Measurements from ENCODE around the gene CIAPIN1. TPM values are rescaled to one million over a fixed set of nuclear protein-coding genes. Genes with fewer than 3 reads are reported as not detected.

The CIAPIN1 gene
- total RNA-seq, 1 experiment from 2014 or later, result 68.5 TPM

DNA sequence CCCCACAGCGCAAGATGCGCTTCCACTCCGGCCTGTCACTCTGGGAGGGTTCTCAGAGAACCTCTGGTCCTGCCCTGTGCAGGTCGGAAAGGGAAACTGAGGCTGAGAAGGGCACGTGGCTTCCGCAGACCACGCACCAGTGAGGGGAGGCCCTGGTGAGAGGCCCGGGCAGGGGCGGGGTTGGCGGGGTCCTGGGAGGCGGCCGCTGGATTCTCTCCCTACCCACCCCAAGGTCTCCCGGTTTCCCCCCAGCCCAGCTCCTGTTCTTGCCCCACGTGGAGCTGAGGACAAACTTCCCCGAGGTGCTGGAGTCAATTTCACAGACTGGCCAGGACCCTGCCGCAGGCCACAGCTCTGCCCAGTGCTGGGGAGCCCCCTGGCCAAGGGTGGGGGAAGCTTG lies 31.1 kb downstream of the CIAPIN1 start (continued):
- no peak for TF ChIP-seq SIN3A (IDR thresholded peaks at IDR 0.05; ENCODE audit: low read depth)
- TF ChIP-seq EGR1 (IDR thresholded peaks at IDR 0.05; ENCODE audit: low read depth), result no peak
- TF ChIP-seq, protein P1, sequence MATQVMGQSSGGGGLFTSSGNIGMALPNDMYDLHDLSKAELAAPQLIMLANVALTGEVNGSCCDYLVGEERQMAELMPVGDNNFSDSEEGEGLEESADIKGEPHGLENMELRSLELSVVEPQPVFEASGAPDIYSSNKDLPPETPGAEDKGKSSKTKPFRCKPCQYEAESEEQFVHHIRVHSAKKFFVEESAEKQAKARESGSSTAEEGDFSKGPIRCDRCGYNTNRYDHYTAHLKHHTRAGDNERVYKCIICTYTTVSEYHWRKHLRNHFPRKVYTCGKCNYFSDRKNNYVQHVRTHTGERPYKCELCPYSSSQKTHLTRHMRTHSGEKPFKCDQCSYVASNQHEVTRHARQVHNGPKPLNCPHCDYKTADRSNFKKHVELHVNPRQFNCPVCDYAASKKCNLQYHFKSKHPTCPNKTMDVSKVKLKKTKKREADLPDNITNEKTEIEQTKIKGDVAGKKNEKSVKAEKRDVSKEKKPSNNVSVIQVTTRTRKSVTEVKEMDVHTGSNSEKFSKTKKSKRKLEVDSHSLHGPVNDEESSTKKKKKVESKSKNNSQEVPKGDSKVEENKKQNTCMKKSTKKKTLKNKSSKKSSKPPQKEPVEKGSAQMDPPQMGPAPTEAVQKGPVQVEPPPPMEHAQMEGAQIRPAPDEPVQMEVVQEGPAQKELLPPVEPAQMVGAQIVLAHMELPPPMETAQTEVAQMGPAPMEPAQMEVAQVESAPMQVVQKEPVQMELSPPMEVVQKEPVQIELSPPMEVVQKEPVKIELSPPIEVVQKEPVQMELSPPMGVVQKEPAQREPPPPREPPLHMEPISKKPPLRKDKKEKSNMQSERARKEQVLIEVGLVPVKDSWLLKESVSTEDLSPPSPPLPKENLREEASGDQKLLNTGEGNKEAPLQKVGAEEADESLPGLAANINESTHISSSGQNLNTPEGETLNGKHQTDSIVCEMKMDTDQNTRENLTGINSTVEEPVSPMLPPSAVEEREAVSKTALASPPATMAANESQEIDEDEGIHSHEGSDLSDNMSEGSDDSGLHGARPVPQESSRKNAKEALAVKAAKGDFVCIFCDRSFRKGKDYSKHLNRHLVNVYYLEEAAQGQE (IDR thresholded peaks at IDR 0.05; ENCODE audit: low read depth), result no peak
- no peak for TF ChIP-seq FOSL1 (IDR thresholded peaks at IDR 0.05; ENCODE audit: low read depth)
- TF ChIP-seq EZH2phosphoT487 (IDR thresholded peaks at IDR 0.05; ENCODE audit: borderline replicate concordance), result no peak
- no peak for TF ChIP-seq TCF7L2 (IDR thresholded peaks at IDR 0.05; ENCODE audit: borderline replicate concordance, extremely low read depth, insufficient read depth, insufficient read length)
- no peak for TF ChIP-seq POLR2AphosphoS5 (IDR thresholded peaks at IDR 0.05; ENCODE audit: low read depth, low read length)
- no peak for TF ChIP-seq CBX3 (IDR thresholded peaks at IDR 0.05; ENCODE audit: low read depth)
- TF ChIP-seq RAD21 (IDR thresholded peaks at IDR 0.05; ENCODE audit: low read depth), result no peak

DNA sequence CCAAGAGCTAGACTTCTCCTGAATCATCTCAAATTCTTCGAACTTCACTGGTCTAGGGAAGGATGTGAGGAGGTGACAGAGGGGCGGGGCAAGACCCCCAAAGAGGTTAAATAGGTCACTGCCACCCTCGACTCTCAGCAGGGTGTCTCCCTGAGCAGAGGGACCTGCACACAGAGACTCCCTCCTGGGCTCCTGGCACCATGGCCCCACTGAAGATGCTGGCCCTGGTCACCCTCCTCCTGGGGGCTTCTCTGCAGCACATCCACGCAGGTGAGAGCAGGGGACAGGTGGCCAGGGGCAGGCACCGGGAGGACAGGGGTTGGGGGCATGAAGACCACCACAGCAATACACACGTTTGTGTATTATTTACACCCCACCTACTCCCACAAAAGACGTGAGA lies 33.5 kb downstream of the CIAPIN1 start:
- no peaks in the 10 kb centered on the region for H3K27me3 ChIP-seq (ENCODE audit: insufficient read depth, low read length)
- ATAC-seq (no peak), DNase-seq (ENCODE audit: low read depth, low spot score) (no peak)
- CTCF ChIA-PET, result no interaction called here
- no peak overlapping the region for H3K4me3 ChIP-seq (replicated peaks in 1 of 2; ENCODE audit: low read depth in 1 of 2, low read length in 2 of 2)
- no peak overlapping the region for H3K27ac ChIP-seq (ENCODE audit: low read depth, low read length)
- no peaks in the 10 kb centered on the region for H3K79me2 ChIP-seq (ENCODE audit: insufficient read depth, low read length)
- no peak overlapping the region for H3K9ac ChIP-seq (ENCODE audit: low read length)
- no peaks in the 10 kb centered on the region for H3K9me3 ChIP-seq (ENCODE audit: control insufficient read depth in 1 of 2, insufficient read depth in 1 of 2, low read depth in 1 of 2, low read length in 2 of 2)
- RAD21 ChIA-PET (ENCODE audit: low non-redundant PET in 1 of 2, low total read pairs in 2 of 2, uncharacterized antibody in 2 of 2, unreplicated experiment in 2 of 2), result no interaction called here
- intact Hi-C loops (cut with micrococcal nuclease), result no loop called here
- POLR2A ChIA-PET, result no interaction called here
- H2AFZ ChIP-seq (ENCODE audit: low read depth, low read length, poor library complexity, severe bottlenecking), result no peak overlapping the region
- H3K9me2 ChIP-seq (ENCODE audit: insufficient read depth), result no peaks in the 10 kb centered on the region
- H3K4me2 ChIP-seq (ENCODE audit: low read length), result no peak overlapping the region
- no TSS peak for BruUV-seq (replicated peaks)
- no peaks in the 10 kb centered on the region for H4K20me1 ChIP-seq (ENCODE audit: insufficient read depth)
- TF ChIP-seq SIN3A (IDR thresholded peaks at IDR 0.05; ENCODE audit: low read depth), result no peak
- no peak for TF ChIP-seq POLR2A (IDR thresholded peaks at IDR 0.05; ENCODE audit: borderline replicate concordance, extremely low read depth, insufficient read depth, insufficient read length)
- no peak for TF ChIP-seq CBX3 (IDR thresholded peaks at IDR 0.05; ENCODE audit: low read depth)
- no peak for TF ChIP-seq SP1 (IDR thresholded peaks at IDR 0.05; ENCODE audit: low read depth)
- no peak for TF ChIP-seq ZNF274 (IDR thresholded peaks at IDR 0.05; ENCODE audit: low read depth, low read length)
- no peak for TF ChIP-seq EZH2phosphoT487 (IDR thresholded peaks at IDR 0.05; ENCODE audit: borderline replicate concordance)
- TF ChIP-seq, protein P2, sequence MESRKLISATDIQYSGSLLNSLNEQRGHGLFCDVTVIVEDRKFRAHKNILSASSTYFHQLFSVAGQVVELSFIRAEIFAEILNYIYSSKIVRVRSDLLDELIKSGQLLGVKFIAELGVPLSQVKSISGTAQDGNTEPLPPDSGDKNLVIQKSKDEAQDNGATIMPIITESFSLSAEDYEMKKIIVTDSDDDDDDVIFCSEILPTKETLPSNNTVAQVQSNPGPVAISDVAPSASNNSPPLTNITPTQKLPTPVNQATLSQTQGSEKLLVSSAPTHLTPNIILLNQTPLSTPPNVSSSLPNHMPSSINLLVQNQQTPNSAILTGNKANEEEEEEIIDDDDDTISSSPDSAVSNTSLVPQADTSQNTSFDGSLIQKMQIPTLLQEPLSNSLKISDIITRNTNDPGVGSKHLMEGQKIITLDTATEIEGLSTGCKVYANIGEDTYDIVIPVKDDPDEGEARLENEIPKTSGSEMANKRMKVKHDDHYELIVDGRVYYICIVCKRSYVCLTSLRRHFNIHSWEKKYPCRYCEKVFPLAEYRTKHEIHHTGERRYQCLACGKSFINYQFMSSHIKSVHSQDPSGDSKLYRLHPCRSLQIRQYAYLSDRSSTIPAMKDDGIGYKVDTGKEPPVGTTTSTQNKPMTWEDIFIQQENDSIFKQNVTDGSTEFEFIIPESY (IDR thresholded peaks at IDR 0.05; ENCODE audit: extremely low read depth, insufficient replicate concordance, low read length), result no peak
- no peak for TF ChIP-seq RAD21 (IDR thresholded peaks at IDR 0.05; ENCODE audit: low read depth)
- TF ChIP-seq ATF3 (IDR thresholded peaks at IDR 0.05), result no peak
- TF ChIP-seq, protein P1 (IDR thresholded peaks at IDR 0.05; ENCODE audit: low read depth), result no peak
- no peak for TF ChIP-seq CEBPB (IDR thresholded peaks at IDR 0.05; ENCODE audit: low read depth)
- no peak for TF ChIP-seq JUND (IDR thresholded peaks at IDR 0.05)
- no peaks in the 10 kb centered on the region for H3K36me3 ChIP-seq (ENCODE audit: control insufficient read depth in 1 of 2, insufficient read depth in 2 of 2, low read length in 2 of 2)
- H3K4me1 ChIP-seq (ENCODE audit: control insufficient read depth in 1 of 2, insufficient read depth in 2 of 2, low read length in 2 of 2), result peaks cover 13 to 23% of the 10 kb centered on the region in 2 experiments; a peak in 3 of 4 replicates
